Adrenal gland (tissue), 5 donors: ENCODE data around the gene MAN2A2.

Experiments used
- POLR2A ChIP-seq, 2 donors: fragments of 450-650 bp; IDR thresholded peaks; one replicate each; pipeline ENCODE4 v1.6.1; 2017; ENCODE audit warnings: antibody characterized with exemption in 2 of 2, mild to moderate bottlenecking in 2 of 2, moderate library complexity in 1 of 2
- TF ChIP-seq, protein P1 (sequence below), 6 experiments: fragments of 450-650 bp in 4 of 6; fragments of 200-600 bp in 2 of 6; sonication (generic) in 1 of 6; IDR thresholded peaks; 1 replicate in 5 of 6; 2 replicates in 1 of 6; pipeline versions ENCODE4 v1.5.1 to v1.8.0; 2016 to 2021; ENCODE audit warnings: antibody characterized with exemption in 6 of 6, mild to moderate bottlenecking in 2 of 6, moderate library complexity in 1 of 6
- donor health status: DM: no; HTN: no; CAD: no.

DNA sequence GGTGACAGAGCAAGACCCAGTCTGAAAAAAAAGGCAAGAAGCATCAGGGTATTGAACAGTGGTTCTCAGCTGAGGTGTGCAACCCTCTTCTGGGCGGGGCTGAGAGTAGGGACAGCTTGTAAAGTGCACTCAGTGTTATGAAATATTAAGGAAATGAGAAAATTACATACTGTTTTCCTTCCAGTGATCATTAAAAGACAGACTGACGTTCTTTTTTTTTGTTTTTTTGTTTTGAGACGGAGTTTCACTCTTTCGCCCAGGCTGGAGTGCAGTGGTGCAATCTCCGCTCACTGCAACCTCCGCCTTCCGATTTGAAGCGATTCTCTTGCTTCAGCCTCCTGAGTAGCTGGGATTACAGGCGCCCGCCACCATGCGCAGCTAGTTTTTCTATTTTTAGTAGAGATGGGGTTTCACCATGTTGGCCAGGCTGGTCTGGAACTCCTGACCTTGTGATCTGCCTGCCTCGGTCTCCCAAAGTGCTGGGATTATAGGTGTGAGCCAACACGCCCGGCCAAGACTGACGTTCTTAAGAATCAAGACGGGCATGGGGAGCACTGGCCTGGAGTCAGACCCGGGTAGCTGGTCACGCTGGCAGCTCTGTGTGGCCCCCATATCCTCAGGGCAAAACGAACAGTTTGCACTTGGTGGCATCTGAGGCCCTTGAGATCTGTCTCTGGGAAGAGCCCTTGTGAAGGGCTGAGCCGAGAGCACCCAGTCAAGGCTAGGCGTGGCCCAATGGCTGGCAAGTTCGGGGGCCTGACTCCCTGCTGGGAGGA, 11.4 kb downstream of the MAN2A2 start:
- TF ChIP-seq, protein P1, sequence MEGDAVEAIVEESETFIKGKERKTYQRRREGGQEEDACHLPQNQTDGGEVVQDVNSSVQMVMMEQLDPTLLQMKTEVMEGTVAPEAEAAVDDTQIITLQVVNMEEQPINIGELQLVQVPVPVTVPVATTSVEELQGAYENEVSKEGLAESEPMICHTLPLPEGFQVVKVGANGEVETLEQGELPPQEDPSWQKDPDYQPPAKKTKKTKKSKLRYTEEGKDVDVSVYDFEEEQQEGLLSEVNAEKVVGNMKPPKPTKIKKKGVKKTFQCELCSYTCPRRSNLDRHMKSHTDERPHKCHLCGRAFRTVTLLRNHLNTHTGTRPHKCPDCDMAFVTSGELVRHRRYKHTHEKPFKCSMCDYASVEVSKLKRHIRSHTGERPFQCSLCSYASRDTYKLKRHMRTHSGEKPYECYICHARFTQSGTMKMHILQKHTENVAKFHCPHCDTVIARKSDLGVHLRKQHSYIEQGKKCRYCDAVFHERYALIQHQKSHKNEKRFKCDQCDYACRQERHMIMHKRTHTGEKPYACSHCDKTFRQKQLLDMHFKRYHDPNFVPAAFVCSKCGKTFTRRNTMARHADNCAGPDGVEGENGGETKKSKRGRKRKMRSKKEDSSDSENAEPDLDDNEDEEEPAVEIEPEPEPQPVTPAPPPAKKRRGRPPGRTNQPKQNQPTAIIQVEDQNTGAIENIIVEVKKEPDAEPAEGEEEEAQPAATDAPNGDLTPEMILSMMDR (IDR thresholded peaks at IDR 0.05), result no peak
- no peak for TF ChIP-seq POLR2A (IDR thresholded peaks at IDR 0.05)
